ENCODE data around the gene WBP1L.

WBP1L gene

DNA sequence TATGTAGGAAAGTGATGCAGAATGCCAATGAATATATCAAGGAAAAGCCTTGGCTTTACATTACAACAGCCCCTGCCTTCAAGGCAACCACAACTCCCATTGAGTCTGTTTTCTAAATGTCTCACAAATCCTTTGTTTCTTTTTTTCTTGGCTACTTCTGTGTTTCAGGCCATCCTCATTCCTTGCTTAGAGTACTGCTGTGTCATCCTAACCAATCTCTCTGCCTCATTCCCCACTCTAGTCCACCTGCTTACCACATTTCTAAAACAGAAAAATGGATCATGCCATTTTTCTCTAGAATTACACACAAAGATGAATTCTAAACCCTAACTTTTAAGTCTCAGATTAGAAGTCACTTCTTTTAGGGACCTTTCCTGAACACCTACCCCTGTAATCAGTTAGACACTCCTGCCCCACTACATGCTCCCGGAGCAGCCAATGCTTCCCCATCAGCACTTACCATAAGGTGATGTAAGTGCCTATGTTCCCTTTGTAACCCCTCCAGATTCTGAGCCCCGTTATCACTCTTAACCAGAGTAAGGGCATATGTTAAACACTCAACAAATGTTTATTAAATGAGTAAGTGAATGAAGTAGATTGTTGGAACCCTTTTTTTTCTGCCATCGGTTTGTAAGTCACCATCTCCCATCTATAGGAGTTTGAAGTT is 113.1 kb downstream of the WBP1L start:
- TF ChIP-seq, protein P1, sequence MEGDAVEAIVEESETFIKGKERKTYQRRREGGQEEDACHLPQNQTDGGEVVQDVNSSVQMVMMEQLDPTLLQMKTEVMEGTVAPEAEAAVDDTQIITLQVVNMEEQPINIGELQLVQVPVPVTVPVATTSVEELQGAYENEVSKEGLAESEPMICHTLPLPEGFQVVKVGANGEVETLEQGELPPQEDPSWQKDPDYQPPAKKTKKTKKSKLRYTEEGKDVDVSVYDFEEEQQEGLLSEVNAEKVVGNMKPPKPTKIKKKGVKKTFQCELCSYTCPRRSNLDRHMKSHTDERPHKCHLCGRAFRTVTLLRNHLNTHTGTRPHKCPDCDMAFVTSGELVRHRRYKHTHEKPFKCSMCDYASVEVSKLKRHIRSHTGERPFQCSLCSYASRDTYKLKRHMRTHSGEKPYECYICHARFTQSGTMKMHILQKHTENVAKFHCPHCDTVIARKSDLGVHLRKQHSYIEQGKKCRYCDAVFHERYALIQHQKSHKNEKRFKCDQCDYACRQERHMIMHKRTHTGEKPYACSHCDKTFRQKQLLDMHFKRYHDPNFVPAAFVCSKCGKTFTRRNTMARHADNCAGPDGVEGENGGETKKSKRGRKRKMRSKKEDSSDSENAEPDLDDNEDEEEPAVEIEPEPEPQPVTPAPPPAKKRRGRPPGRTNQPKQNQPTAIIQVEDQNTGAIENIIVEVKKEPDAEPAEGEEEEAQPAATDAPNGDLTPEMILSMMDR (IDR thresholded peaks at IDR 0.05; ENCODE audit: low read depth, low read length, missing control alignments): no peak
- H3K4me3 ChIP-seq (replicated peaks; ENCODE audit: low read depth, low read length): no peak overlapping the region
- no peak for DNase-seq (ENCODE audit: extremely low read depth, low read depth)

DNA sequence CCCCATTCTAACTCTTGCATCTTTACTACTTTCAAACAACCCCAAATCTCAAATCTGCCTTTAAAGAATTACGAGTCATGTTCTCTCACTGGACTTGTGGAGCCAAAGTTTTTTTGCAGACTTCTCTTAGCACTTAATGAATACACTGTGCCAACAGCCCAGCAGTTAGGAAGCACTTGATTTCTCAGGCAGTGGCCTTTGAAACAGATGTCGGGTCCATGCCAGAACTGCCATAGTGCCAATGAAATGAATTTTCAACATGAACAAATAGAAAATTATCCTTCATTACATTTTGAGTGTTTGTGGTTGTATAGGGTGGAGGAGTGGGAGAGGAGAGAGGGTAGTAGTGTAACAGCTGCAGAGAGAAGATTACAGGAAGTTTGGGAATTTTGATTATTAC is 116.2 kb downstream of the WBP1L start:
- no peak overlapping the region for H3K4me3 ChIP-seq (replicated peaks; ENCODE audit: low read depth, low read length)
- TF ChIP-seq, protein P1 (IDR thresholded peaks at IDR 0.05; ENCODE audit: low read depth, low read length, missing control alignments): no peak
- no peak for DNase-seq (ENCODE audit: extremely low read depth, low read depth)

DNA sequence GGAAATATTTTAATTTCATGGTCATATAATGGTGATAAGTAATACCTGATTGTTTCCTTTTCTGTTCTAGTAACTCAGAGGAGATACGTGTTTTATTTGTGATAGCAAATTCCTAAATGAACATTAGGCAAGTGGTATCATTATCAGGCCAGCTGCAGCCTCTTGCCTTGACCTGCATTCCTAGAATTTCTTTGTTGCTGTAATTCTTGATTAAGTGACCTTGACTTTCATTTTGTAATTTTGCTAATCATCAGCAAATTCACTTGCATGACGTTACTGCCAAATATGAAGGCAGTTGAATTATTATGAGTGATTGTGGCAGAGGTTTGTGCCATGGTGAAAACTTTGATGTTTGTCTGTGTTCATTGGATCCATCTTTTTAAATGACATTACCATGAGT is 119.9 kb downstream of the WBP1L start:
- H3K4me3 ChIP-seq (replicated peaks; ENCODE audit: low read depth, low read length): no peak overlapping the region
- TF ChIP-seq, protein P1 (IDR thresholded peaks at IDR 0.05; ENCODE audit: low read depth, low read length, missing control alignments): no peak
- DNase-seq (ENCODE audit: extremely low read depth, low read depth): no peak

DNA sequence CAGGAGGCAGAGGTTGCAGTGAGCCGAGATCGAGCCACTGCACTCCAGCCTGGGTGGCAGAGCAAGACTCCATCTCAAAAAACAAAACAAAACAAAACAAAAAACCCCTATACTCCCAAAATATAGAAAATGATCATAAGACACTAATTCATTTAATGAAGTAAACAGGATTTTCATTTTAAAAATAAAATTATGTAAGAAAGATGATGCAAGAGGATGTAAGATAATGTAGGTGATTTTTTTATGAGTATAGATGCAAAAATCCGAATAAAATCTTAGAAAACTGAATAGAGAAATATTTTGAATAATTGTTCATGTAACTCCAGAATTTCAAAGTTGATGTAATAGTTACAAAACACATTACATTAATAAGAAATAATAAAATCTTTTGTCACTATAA is 121.9 kb downstream of the WBP1L start:
- DNase-seq (ENCODE audit: extremely low read depth, low read depth): no peak
- no peak overlapping the region for H3K4me3 ChIP-seq (replicated peaks; ENCODE audit: low read depth, low read length)
- TF ChIP-seq, protein P1 (IDR thresholded peaks at IDR 0.05; ENCODE audit: low read depth, low read length, missing control alignments): no peak

Data from HFF-Myc (cell line).